Measurements from ENCODE around the gene DENND1C. TPM values are rescaled to one million over a fixed set of nuclear protein-coding genes. Genes with fewer than 3 reads are reported as not detected.

The DENND1C gene
- total RNA-seq, 5 donors from 2014 or later (not counting 1 experiment from before 2014, with no cell fraction given), result 107 to 140 (median 114) TPM

DNA sequence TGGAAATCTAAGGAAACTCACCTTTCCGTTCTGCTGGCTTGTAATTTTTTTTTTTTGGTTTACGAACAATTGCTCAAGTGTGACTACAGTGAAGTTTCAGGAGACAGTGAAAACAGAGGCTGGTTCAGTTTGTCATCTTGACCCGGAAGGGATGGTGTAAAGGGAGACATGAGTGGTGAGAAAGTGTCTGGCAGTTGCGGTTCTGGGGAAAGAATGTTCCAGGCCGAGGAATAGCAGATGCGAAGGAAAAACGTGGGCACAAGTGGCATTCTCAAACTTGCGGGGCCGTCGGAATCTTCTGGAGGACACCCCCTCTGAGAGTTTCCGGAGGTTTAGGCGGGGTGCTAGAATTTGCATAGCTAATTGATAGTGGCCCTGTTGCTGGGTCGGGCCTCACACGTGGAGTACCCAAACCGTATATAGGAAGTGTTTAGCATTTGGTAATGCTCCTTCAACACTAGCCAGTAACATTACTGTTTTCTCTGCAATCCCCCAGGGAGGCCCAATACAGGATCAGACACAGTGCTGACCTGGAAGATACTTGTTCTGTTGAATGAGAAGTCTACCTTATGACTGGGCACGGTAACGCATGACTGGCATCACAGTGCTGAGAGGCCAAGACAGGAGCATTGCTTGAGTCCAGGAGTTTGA lies 46.4 kb upstream of the DENND1C start:
- H3K36me3 Mint-ChIP-seq, result no peaks in the 10 kb centered on the region
- H3K27me3 Mint-ChIP-seq, result peaks cover 13 to 15% of the 10 kb centered on the region in 2 donors
- H3K27ac Mint-ChIP-seq, result no peak overlapping the region
- Histone ChIP-seq H3K27me3 (replicated peaks in 1 of 2; ENCODE audit: control insufficient read depth in 2 of 2, extremely low read depth in 1 of 2, insufficient read depth in 2 of 2, low read length in 1 of 2) (peaks cover 0 to 20% of the 10 kb centered on the region in 2 experiments), H3K27ac (ENCODE audit: low read length) (no peak overlapping the region), H3K9me3 (no peaks in the 10 kb centered on the region), H3K4me1 (ENCODE audit: control insufficient read depth in 1 of 2, extremely low read depth in 1 of 2, insufficient read depth in 2 of 2, low read length in 2 of 2) (peaks cover 10 to 37% of the 10 kb centered on the region in 2 experiments), H3K4me3 (ENCODE audit: control insufficient read depth in 1 of 2, extremely low read depth in 1 of 2, low read length in 1 of 2) (no peak overlapping the region), H3K36me3 (ENCODE audit: control insufficient read depth in 2 of 2, extremely low read depth in 1 of 2, insufficient read depth in 1 of 2, low read length in 1 of 2) (no peaks in the 10 kb centered on the region)
- peaks cover 23 to 36% (median 34%) of the 10 kb centered on the region in 3 donors for H3K4me1 Mint-ChIP-seq
- ATAC-seq (replicated peaks in 1 of 4) (no peak), DNase-seq (peak in 1 of 35 experiments; percentile 32)
- H3K4me3 Mint-ChIP-seq, result no peak overlapping the region
- CTCF ChIA-PET, result no interaction called here
- POLR2A ChIA-PET, result no interaction called here
- H3K9me3 Mint-ChIP-seq, result no peaks in the 10 kb centered on the region
- WGBS (ENCODE audit: insufficient coverage), result 81% methylated on average over 12 of the region's 17 CpGs

DNA sequence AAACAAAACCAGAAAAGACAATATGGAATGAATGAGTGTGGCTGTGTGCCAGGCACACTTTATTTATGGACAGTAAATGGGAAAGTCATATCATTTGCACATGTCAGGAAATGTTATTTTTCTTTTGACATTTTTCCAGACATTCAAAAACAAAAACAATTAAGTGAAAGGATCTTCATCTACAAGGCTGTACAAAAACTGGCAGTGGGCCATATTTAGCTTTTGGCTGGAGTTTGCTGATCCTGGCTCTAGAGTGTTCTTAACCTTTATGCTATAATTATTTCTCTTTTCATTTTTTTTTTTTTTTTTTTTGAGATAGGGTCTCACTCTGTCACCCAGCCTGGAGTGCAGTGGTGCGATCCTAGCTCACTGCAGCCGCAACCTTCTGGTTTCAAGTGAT lies 42.7 kb upstream of the DENND1C start:
- Mint-ChIP-seq H3K27me3 (no peaks in the 10 kb centered on the region), H3K27ac (no peak overlapping the region)
- POLR2A ChIA-PET, result no interaction called here

DNA sequence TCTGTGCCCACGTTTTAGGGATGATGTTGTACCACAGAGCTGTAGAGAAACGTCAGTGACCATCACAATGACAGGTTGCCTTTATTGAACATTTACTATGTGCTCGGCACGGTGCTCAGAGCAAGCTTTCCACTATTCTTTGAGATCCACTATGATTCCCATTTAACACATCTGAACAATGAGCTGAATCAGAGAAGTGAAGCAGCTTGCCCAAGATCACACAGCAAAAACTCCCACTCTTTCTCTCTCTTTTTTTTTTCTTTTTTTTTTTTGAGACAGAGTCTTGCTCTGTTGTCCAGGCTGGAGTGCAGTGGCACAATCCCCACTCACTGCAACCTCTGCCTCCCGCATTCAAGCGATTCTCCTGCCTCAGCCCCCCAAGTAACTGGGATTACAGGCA lies 41.1 kb upstream of the DENND1C start:
- WGBS (ENCODE audit: insufficient coverage), result 80% methylated on average over 3 of the region's 6 CpGs
- no peaks in the 10 kb centered on the region for H3K9me3 ChIP-seq
- ATAC-seq (replicated peaks in 1 of 4) (no peak), DNase-seq (no peak)
- H3K27ac ChIP-seq (ENCODE audit: low read length), result peak overlapping the region; percentile 70
- Mint-ChIP-seq H3K4me3 (no peak overlapping the region), H3K27ac (no peak overlapping the region), H3K9me3 (no peaks in the 10 kb centered on the region), H3K36me3 (no peaks in the 10 kb centered on the region), H3K4me1 (peaks cover 19 to 29% (median 21%) of the 10 kb centered on the region in 3 donors), H3K27me3 (no peaks in the 10 kb centered on the region)
- ChIA-PET POLR2A (no interaction called here), CTCF (interaction anchor here (0.6 to 0.7 kb wide), 3 partner anchors 17 to 368 kb away, joined by 3 to 5 read pairs (median 5); no protein-coding TSS in a partner anchor)
- H3K4me3 ChIP-seq (ENCODE audit: control insufficient read depth in 1 of 2, extremely low read depth in 1 of 2, low read length in 1 of 2), result no peak overlapping the region
- peaks cover 7 to 24% of the 10 kb centered on the region in 2 experiments for H3K4me1 ChIP-seq (ENCODE audit: control insufficient read depth in 1 of 2, extremely low read depth in 1 of 2, insufficient read depth in 2 of 2, low read length in 2 of 2)
- H3K36me3 ChIP-seq (ENCODE audit: control insufficient read depth in 2 of 2, extremely low read depth in 1 of 2, insufficient read depth in 1 of 2, low read length in 1 of 2), result no peaks in the 10 kb centered on the region
- H3K27me3 ChIP-seq (replicated peaks in 1 of 2; ENCODE audit: control insufficient read depth in 2 of 2, extremely low read depth in 1 of 2, insufficient read depth in 2 of 2, low read length in 1 of 2), result no peaks in the 10 kb centered on the region

More for the DNA sequence above, 42.7 kb upstream of the DENND1C start:
- Histone ChIP-seq H3K4me1 (ENCODE audit: control insufficient read depth in 1 of 2, extremely low read depth in 1 of 2, insufficient read depth in 2 of 2, low read length in 2 of 2) (peaks cover 0 to 22% of the 10 kb centered on the region in 2 experiments), H3K36me3 (ENCODE audit: control insufficient read depth in 2 of 2, extremely low read depth in 1 of 2, insufficient read depth in 1 of 2, low read length in 1 of 2) (no peaks in the 10 kb centered on the region), H3K9me3 (no peaks in the 10 kb centered on the region), H3K27ac (ENCODE audit: low read length) (no peak overlapping the region), H3K27me3 (replicated peaks in 1 of 2; ENCODE audit: control insufficient read depth in 2 of 2, extremely low read depth in 1 of 2, insufficient read depth in 2 of 2, low read length in 1 of 2) (no peaks in the 10 kb centered on the region), H3K4me3 (ENCODE audit: control insufficient read depth in 1 of 2, extremely low read depth in 1 of 2, low read length in 1 of 2) (no peak overlapping the region)
- Mint-ChIP-seq H3K4me1 (peaks cover 9 to 17% (median 9%) of the 10 kb centered on the region in 3 donors), H3K4me3 (no peak overlapping the region), H3K9me3 (no peaks in the 10 kb centered on the region), H3K36me3 (no peaks in the 10 kb centered on the region)
- ATAC-seq (replicated peaks in 1 of 4) (no peak), DNase-seq (no peak)
- CTCF ChIA-PET, result interaction anchor here in 1 of 2 donors (0.7 kb wide), 1 partner anchor 376 kb away, joined by 3 read pairs; no protein-coding TSS in a partner anchor
- WGBS (ENCODE audit: insufficient coverage), result 100% methylated on average over 2 of the region's 2 CpGs

DNA sequence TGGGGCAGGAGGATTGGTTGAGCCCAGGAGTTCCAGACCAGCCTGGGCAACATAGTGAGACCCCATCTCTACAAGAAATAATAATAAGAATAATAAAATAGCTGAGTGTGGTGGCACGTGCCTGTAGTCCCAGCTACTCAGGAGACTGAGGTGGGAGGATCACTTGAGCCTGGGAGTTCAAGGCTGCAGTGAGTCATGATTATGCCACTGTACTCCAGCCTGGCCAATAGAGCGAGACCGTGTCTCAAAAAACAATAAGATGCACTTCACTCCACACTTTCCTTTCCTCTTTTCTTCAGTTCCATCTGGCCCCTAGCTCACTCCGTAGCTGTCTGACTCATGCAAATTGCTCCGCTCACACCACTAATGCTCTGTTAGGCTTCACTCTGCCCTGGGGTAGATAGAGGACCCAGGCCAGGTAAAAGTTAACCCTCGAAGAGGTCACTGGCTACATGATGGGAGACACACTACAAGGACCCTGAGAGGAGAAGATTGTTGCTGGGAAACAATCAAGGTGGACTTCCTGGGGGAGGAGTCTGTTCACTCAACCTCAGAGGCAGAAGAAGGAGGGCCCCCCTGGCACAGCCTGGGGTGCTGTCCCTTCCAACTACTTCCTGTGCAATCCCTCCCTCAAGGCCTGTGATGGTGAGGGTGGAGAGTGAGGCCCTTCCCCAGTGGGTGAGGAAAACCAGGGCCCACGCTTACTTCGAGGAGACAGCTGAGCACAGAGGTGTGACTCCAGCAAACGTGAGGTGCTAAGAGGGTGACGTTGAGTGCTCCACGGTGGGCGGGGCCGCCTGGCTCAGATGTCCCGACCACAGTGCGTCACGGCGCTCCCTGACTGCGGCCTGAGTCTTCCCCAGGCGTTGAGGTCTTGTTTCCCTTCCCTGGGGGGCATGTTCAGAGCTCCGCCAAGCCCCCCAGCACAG lies 40.4 kb upstream of the DENND1C start:
- ATAC-seq (replicated peaks in 1 of 4) (peak; percentile 64 to 86 (median 74)), DNase-seq (peak in 34 of 35 experiments; percentile 28 to 89 (median 60))
- no peaks in the 10 kb centered on the region for H3K36me3 ChIP-seq (ENCODE audit: control insufficient read depth in 2 of 2, extremely low read depth in 1 of 2, insufficient read depth in 1 of 2, low read length in 1 of 2)
- peak overlapping the region; percentile 70 for H3K27ac ChIP-seq (ENCODE audit: low read length)
- no peaks in the 10 kb centered on the region for H3K27me3 Mint-ChIP-seq
- no peaks in the 10 kb centered on the region for H3K27me3 ChIP-seq (replicated peaks in 1 of 2; ENCODE audit: control insufficient read depth in 2 of 2, extremely low read depth in 1 of 2, insufficient read depth in 2 of 2, low read length in 1 of 2)
- 47% methylated on average over 19 of the region's 20 CpGs for WGBS (ENCODE audit: insufficient coverage)
- no peaks in the 10 kb centered on the region for H3K9me3 ChIP-seq
- ChIA-PET CTCF (interaction anchor here (0.6 to 0.9 kb wide), 4 partner anchors 18 to 369 kb away, joined by 3 to 5 read pairs (median 4); no protein-coding TSS in a partner anchor), POLR2A (no interaction called here)
- H3K4me3 Mint-ChIP-seq, result no peak overlapping the region
- no peaks in the 10 kb centered on the region for H3K9me3 Mint-ChIP-seq
- H3K36me3 Mint-ChIP-seq, result no peaks in the 10 kb centered on the region
- no peak overlapping the region for H3K4me3 ChIP-seq (ENCODE audit: control insufficient read depth in 1 of 2, extremely low read depth in 1 of 2, low read length in 1 of 2)
- peaks cover 11 to 31% of the 10 kb centered on the region in 2 experiments for H3K4me1 ChIP-seq (ENCODE audit: control insufficient read depth in 1 of 2, extremely low read depth in 1 of 2, insufficient read depth in 2 of 2, low read length in 2 of 2)
- peaks cover 26 to 35% (median 27%) of the 10 kb centered on the region in 3 donors for H3K4me1 Mint-ChIP-seq
- H3K27ac Mint-ChIP-seq, result peak overlapping the region; percentile 24 to 29

DNA sequence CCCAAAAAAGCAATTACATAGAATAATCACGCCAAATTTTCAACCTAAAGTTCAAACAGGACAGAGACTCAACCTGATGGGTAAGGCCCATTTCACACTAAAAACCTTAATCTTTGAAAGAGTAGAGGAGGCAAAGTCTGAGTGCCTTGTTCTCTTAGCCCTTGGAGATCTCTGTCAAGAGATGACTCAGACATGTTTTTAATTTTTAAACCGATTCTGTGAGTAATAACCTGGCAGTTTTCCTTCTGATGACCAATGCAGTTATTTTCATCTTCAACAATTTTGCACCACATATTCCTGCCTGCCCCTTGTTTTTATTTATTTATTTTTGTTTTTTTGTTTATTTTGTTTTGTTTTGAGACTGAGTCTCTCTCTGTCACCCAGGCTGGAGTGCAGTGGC lies 37.7 kb upstream of the DENND1C start:
- Histone ChIP-seq H3K9me3 (no peaks in the 10 kb centered on the region), H3K4me3 (ENCODE audit: control insufficient read depth in 1 of 2, extremely low read depth in 1 of 2, low read length in 1 of 2) (no peak overlapping the region), H3K36me3 (ENCODE audit: control insufficient read depth in 2 of 2, extremely low read depth in 1 of 2, insufficient read depth in 1 of 2, low read length in 1 of 2) (no peaks in the 10 kb centered on the region), H3K4me1 (ENCODE audit: control insufficient read depth in 1 of 2, extremely low read depth in 1 of 2, insufficient read depth in 2 of 2, low read length in 2 of 2) (peaks cover 13 to 44% of the 10 kb centered on the region in 2 experiments), H3K27ac (ENCODE audit: low read length) (no peak overlapping the region), H3K27me3 (replicated peaks in 1 of 2; ENCODE audit: control insufficient read depth in 2 of 2, extremely low read depth in 1 of 2, insufficient read depth in 2 of 2, low read length in 1 of 2) (no peaks in the 10 kb centered on the region)
- Mint-ChIP-seq H3K36me3 (no peaks in the 10 kb centered on the region), H3K9me3 (no peaks in the 10 kb centered on the region), H3K4me3 (peak overlapping the region in 2 of 3 donors; percentile 42 to 96), H3K27ac (peak overlapping the region in 1 of 2 donors; percentile 17), H3K4me1 (peaks cover 35 to 45% (median 43%) of the 10 kb centered on the region in 3 donors), H3K27me3 (no peaks in the 10 kb centered on the region)
- ATAC-seq (replicated peaks in 1 of 4), result no peak
- POLR2A ChIA-PET, result interaction anchor here in 1 of 2 donors (0.7 kb wide), 1 partner anchor 16 kb away, joined by 5 read pairs; no protein-coding TSS in a partner anchor
- DNase-seq, result no peak
- no CpG with 5 or more reads among the region's 2 CpGs for WGBS (ENCODE audit: insufficient coverage)
- CTCF ChIA-PET, result no interaction called here
